Stimulated activated CD8-positive, alpha-beta memory T cell treated with anti-CD3 and anti-CD28 coated beads, Interleukin-7, amount 100 ng/mL, for 48 hours (primary cell): ENCODE data around the gene KCTD3.

ENCODE experiments used
- DNase-seq, 2 donors: peaks; one replicate each; pipeline ENCODE4 v3.0.0-alpha.2; 2020; ENCODE audit warnings: low read depth in 1 of 2; ENCODE audit errors: extremely low read depth in 1 of 2

KCTD3 gene

GRCh38 chr1:215566556-215567490 lies at the start of gene KCTD3:
KCTD3 (plus strand) TSS chr1:215567304; CDS start chr1:215567686, 382 bp downstream.
- peak; percentile 6 to 12 for DNase-seq

DNA sequence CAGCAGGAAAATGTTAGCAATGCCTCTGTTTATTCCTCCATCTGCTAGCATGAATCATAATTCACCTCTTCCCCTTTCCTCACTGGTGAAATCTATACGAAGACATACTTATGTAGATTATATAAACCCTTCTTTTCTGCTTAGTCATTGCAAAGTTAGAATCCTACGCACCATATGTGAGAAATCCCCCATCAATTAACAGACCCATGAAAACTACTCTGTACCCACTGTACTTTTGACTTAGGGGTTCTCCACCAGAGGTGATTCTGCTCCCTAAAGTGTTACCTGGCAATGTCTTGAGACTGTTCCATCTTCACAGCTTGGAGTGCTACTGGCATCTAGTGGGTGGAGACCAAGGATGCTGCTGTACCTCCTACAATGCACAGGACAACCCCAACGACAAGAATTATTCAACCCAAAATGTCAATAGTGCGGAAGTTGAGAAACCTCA lies 49.6 kb upstream of the KCTD3 start:
- no peak for DNase-seq

GRCh38 chr1:215518594-215518993 lies 48.5 kb upstream of the KCTD3 start:
- no peak for DNase-seq

- DNase-seq, result no peak
These were observed 45.8 kb upstream of the KCTD3 start for GRCh38 chr1:215521279-215521678.

DNA sequence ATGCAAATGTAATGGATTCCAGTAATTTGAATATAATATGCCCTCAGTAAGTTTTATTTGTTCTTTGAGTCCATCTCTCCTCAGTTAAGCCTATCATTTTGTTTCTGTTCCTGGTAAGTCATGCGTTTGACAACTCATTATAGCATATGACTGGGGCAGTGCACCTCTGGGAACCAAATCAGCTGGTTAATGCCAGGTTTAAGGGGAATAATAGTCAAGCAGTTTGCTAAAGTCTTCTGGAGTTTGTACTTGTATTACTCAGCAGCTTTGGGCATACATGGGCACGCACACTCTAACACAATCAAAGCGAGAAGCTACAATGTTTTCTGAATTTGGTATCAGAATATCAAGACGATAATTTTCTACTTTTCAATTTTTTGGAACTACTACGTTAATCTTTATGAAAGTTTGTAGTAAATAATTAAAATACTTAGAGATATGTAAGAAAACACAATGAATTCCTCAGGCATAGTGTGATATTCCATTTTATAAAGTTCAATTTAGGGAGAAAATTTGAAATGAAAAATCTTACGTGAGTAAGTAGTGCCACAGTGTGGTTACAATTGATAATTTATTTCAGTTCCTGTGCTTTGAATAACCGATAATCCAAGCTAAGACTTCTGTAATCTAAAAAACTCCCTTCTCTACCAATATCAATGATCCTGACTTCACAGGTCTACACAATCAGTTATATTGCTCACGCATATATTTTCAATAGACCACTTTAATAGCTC lies 43.8 kb upstream of the KCTD3 start:
- no peak for DNase-seq

DNA sequence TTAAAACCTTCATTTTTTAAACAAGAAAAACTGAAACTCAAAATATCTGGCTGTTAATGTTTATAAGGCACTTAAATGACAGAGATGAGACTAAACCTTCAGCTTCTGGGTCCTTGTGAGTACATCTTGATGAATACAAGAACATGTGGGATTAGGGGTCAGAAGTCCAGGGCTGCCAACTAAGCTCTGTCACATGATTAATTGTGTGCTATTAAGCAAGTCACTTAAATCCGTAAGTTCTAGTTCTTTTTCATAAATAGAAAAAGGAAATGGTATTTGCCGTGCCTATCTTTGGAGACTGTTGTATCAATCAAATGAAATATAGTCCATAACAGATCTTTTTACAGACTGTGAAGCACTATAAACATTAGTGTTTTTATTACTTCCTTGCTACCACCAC lies 43.2 kb upstream of the KCTD3 start:
- no peak for DNase-seq

GRCh38 chr1:215526147-215526845 lies 40.8 kb upstream of the KCTD3 start:
- no peak for DNase-seq

GRCh38 chr1:215526846-215527151 lies 40.3 kb upstream of the KCTD3 start:
- DNase-seq, result no peak

- DNase-seq, result no peak
These were observed 38.0 kb upstream of the KCTD3 start for GRCh38 chr1:215529111-215529510.

- DNase-seq, result no peak
These were observed 37.5 kb upstream of the KCTD3 start for GRCh38 chr1:215529571-215529970.

- DNase-seq, result no peak
These were observed 36.6 kb upstream of the KCTD3 start for GRCh38 chr1:215530401-215530984.

- DNase-seq, result no peak
These were observed 27.1 kb upstream of the KCTD3 start for GRCh38 chr1:215539803-215540570.

DNA sequence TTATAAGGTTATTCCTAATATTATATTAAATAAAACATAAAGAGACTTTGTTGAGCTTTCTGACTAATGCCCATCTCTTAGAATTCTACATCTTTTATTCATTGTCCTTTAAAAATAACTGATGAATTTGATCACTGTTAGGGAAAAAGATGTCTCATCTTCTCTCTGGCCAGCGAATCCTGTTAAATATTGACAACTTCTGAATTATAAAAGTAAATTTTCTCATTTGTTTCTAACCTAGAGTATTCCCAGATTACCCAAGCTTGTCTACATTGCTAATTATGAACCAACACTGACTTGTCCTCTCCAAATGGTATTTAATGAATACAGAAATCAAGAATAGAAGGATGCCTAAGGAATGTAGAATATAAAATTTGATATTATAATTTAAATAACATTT lies 24.8 kb upstream of the KCTD3 start:
- DNase-seq, result no peak

DNA sequence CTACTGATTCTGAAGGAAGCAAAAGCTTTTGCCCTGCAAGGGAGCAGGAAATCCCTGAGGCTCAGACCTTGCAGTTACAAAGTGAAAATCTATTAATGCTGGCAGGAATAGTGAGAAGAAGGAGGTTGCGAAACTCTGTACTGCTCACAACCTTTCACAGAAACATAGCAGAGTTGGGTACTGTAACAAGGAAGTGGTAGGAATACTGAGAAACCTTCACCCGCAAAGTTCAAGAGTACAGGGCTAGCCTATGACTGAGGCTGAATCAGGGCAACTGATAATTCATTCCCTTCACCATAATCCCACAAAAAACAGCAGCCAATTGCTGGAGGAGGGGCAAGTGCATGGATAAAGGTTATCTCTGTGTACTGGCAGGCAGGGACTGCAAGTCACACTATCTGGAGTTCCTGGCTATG lies 23.9 kb upstream of the KCTD3 start:
- no peak for DNase-seq

DNA sequence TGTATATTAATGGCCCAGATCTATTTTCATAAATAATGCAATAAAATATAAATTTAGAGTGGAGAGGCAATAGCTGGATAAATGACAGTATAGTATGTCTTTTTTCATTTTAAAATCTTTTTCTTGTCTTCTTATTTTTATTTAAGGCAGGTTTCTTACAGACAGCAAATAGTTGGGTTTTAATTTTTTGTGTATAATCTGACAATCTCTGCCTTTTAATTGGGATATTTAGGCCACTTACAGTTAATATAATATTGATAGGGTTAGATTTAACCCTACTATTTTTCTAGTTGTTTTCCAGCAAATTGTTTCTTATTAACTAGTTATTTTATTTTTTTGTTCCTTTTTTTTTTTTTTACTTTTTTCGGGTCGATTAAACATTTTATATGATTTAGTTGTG lies 23.3 kb upstream of the KCTD3 start:
- DNase-seq, result no peak

- no peak for DNase-seq
These were observed 22.5 kb upstream of the KCTD3 start for GRCh38 chr1:215544566-215544965.

DNA sequence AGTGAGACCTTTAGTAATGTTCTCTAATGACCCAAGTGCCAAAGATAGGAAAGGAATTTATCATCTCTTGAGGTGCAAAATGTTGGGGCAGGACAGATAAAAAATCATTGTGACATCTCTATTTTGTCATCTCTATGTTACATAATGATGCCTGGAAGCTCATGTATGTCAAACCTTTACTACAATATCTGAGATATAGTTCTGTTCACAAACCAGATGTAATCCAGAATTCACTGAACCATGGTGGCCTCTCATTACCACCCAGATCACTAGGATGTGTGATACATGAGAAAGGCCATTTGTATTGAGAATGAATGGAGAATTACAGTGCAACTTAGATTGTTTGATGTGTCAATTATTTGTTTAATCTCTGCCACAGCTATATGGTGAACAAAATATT lies 22.0 kb upstream of the KCTD3 start:
- no peak for DNase-seq

- no peak for DNase-seq
These were observed 20.1 kb upstream of the KCTD3 start for GRCh38 chr1:215547011-215547410.

GRCh38 chr1:215551806-215552205 lies 15.3 kb upstream of the KCTD3 start:
- no peak for DNase-seq

- DNase-seq, result no peak
These were observed 12.2 kb upstream of the KCTD3 start for GRCh38 chr1:215554865-215555264.
